ENCODE results near the gene SLC34A3. TPM values are rescaled to one million over a fixed set of nuclear protein-coding genes. Genes with fewer than 3 reads are reported as not detected.
A peak's percentile ranks its signal among the peaks of the same experiment; 100 is the strongest.

The SLC34A3 gene
- total and polyA plus RNA-seq, 2 of the 8 experiments (the other 6 are each of a cell fraction or from before 2014, with no cell fraction given) = 0.08 TPM; not detected in 1

DNA sequence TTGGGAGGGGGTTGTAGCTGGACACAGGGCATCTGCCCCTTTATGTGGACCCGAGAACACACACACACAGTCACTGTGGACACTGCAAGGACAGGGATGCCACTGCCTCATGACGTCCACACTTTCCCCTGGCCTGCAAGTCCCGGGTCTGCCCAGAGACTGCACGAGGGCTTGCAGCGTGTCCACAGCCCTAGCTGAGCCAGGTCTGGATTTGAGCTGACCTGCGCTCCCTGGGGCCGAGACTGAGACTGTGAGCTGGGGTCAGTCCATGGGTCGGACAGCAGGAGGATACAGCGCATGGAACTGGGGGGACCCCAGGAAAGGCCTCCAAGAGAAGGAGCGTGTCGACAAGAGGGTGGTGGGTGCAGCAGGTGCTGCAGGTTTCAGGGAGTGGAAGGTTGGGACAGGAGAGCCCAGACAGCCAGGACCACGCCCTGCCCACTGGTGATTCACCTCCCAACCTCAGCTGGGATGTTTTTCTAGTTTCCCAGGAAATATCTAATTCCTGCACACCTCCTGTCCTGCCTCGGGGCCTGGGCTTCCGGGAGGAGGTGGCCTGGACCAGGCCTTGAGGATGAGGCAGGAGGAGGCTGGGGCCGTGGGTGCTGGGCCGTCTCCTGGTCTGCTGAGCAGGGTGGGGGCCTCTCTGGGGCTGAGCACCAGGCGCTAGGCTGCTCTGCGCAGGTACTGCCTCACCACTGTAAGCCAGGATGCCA is 4.2 kb upstream of the SLC34A3 start:
- Histone ChIP-seq H3K27ac (ENCODE audit: low read depth, low read length) (no peak overlapping the region), H4K91ac (replicated peaks; ENCODE audit: insufficient read length, low read length) (peak overlapping the region; percentile 91), H3K79me2 (ENCODE audit: control insufficient read depth in 1 of 2, insufficient read depth in 2 of 2, low read length in 2 of 2) (no peaks in the 10 kb centered on the region), H3K79me1 (ENCODE audit: low read depth, low read length) (no peaks in the 10 kb centered on the region), H3K56ac (replicated peaks; ENCODE audit: insufficient read length, low read depth, low read length) (peak overlapping the region; percentile 46), H3K9me3 (ENCODE audit: insufficient read depth in 2 of 2, low read depth in 1 of 2, low read length in 1 of 2) (no peaks in the 10 kb centered on the region), H3K18ac (ENCODE audit: extremely low read depth, low read length) (no peak overlapping the region), H3K23ac (ENCODE audit: insufficient read length) (no peak overlapping the region), H2BK120ac (replicated peaks; ENCODE audit: low read depth, low read length) (peak overlapping the region; percentile 33), H3K36me3 (ENCODE audit: control insufficient read depth in 2 of 4, insufficient read depth in 4 of 4, low read length in 3 of 4) (no peaks in the 10 kb centered on the region), H3K9ac (replicated peaks in 1 of 4; ENCODE audit: extremely low read depth in 1 of 4, low read depth in 3 of 4, low read length in 3 of 4) (no peak overlapping the region; a peak in 1 of 7 replicates), H3K23me2 (ENCODE audit: low read depth, low read length) (peaks cover 16% of the 10 kb centered on the region; the same call in 1 of the 2 replicates), H3K27me3 (replicated peaks in 1 of 4; ENCODE audit: control insufficient read depth in 3 of 4, extremely low read depth in 1 of 4, insufficient read depth in 3 of 4, low read length in 3 of 4) (no peaks in the 10 kb centered on the region; a peak in 2 of 7 replicates), H2AFZ (ENCODE audit: low read length) (no peak overlapping the region), H4K5ac (ENCODE audit: insufficient read length, low read depth, low read length) (no peak overlapping the region), H2BK20ac (ENCODE audit: low read length) (0 out of 2 replicates have a peak overlapping the region, but pooled peaks have one; percentile 48), H4K20me1 (replicated peaks in 1 of 2; ENCODE audit: control insufficient read depth in 1 of 2, insufficient read depth in 2 of 2, low read length in 2 of 2) (no peaks in the 10 kb centered on the region), H4K8ac (ENCODE audit: extremely low read depth, insufficient read depth, low read length) (no peak overlapping the region; the same call in 1 of the 2 replicates), H2BK12ac (ENCODE audit: low read depth, low read length) (peak overlapping the region; percentile 68; the same call in 1 of the 2 replicates), H2BK5ac (ENCODE audit: low read depth, low read length) (peak overlapping the region; percentile 90), H3K4me1 (replicated peaks in 1 of 4; ENCODE audit: control insufficient read depth in 3 of 4, insufficient read depth in 4 of 4, low read length in 3 of 4) (peaks cover 0 to 23% (median 10%) of the 10 kb centered on the region in 4 experiments; a peak in 5 of 7 replicates), H2BK15ac (ENCODE audit: low read length) (peak overlapping the region; percentile 46; the same call in 1 of the 2 replicates), H3K14ac (ENCODE audit: insufficient read length) (no peak overlapping the region), H3K4ac (replicated peaks; ENCODE audit: insufficient read length, low read depth, low read length) (peak overlapping the region; percentile 85), H3K4me2 (ENCODE audit: insufficient read depth in 1 of 2, low read depth in 2 of 2, low read length in 2 of 2) (no peak overlapping the region), H2AK5ac (ENCODE audit: low read depth, low read length) (peak overlapping the region; percentile 70; the same call in 1 of the 2 replicates), H3K4me3 (ENCODE audit: extremely low read depth in 1 of 4, insufficient read depth in 2 of 4, low read depth in 3 of 4, low read length in 4 of 4) (no peak overlapping the region)
- DNase-seq (ENCODE audit: low read depth in 1 of 2, low spot score in 2 of 2) (no peak), FAIRE-seq (no peak)
- 84% methylated on average over 18 of the region's 18 CpGs; no CpG with 5 or more reads in 1 of the 2 experiments for WGBS, 2 experiments (ENCODE audit: extremely low coverage in 1 of 2, insufficient coverage in 1 of 2, insufficient read length in 1 of 2, insufficient replicate concordance in 2 of 2, low coverage in 1 of 2, low lambda C conversion rate in 2 of 2, missing lambda C conversion rate in 1 of 2)
- ChIA-PET CTCF (ENCODE audit: partially characterized antibody) (interaction anchor here (1.0 to 20.2 kb wide), 25 partner anchors 10 to 438 kb away, joined by 3 to 204 read pairs (median 5); partner anchors contain the start of genes ANAPC2, LRRC26, NPDC1 and SAPCD2), POLR2A (ENCODE audit: partially characterized antibody) (interaction anchor here (1.1 to 69.9 kb wide), 7 partner anchors 9 to 109 kb away, joined by 4 to 1462 read pairs (median 5); partner anchors contain the start of genes ANAPC2, NDOR1, NELFB and SSNA1)
- TF ChIP-seq ZNF274 (IDR thresholded peaks at IDR 0.05; ENCODE audit: borderline replicate concordance, extremely low read depth, low read length) = no peak
- no peak for TF ChIP-seq USF2 (IDR thresholded peaks at IDR 0.05; ENCODE audit: low read length)
- TF ChIP-seq SP1 (IDR thresholded peaks at IDR 0.05; ENCODE audit: low read depth, low read length) = no peak
- TF ChIP-seq EP300 (IDR thresholded peaks at IDR 0.05; ENCODE audit: borderline replicate concordance in 1 of 2, low read depth in 2 of 2, low read length in 2 of 2) = no peak

Measured in H1 (cell line).